ENCODE data around the gene CIRBP. TPM values are rescaled to one million over a fixed set of nuclear protein-coding genes. Genes with fewer than 3 reads are reported as not detected.

Gene CIRBP
- total and polyA plus RNA-seq, 9 of the 15 experiments (the other 6 are each of a cell fraction or from before 2014, with no cell fraction given) = 20.5 to 327 (median 176) TPM

DNA sequence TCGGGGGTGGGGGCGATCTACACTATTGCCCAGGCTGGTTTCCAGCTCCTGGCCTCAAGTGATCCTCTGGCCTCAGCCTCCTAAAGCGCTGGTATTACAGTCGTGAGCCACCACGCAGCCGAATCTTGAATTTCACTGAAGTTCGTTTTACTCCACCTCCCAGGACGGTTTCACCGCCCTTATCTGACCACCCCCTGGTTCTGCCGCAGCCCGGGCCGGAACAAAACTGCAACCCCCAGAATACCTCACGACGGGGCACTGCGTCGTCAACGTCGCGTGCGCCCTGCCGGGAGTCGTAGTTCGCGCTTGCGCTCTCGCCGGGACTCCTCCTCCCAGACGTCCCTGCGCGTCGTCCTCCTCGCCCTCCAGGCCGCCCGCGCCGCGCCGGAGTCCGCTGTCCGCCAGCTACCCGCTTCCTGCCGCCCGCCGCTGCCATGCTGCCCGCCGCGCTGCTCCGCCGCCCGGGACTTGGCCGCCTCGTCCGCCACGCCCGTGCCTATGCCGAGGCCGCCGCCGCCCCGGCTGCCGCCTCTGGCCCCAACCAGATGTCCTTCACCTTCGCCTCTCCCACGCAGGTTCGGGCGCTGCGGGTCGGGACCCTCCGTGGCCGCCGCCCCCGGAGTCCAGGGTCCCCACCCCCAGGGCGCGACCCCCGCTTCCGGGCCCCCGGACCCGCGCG is 27.6 kb upstream of the CIRBP start, which contains the start of gene ATP5F1D (continued):
- TF ChIP-seq GABPA (tag; conservative IDR thresholded peaks at IDR 0.05; ENCODE audit: low read depth) (peak; percentile 83), KHSRP (IDR thresholded peaks at IDR 0.05) (no peak), DPF2 (IDR thresholded peaks at IDR 0.05) (no peak), CHD2 (IDR thresholded peaks at IDR 0.05; ENCODE audit: low read depth, low read length) (peak; percentile 70), ZNF445 (CRISPR knock-in tag; IDR thresholded peaks at IDR 0.05; ENCODE audit: low read depth) (no peak), CBX2 (IDR thresholded peaks at IDR 0.05; ENCODE audit: insufficient read depth, low read length, poor library complexity, severe bottlenecking) (no peak), ZNF76 (CRISPR knock-in tag; IDR thresholded peaks at IDR 0.05; ENCODE audit: borderline replicate concordance) (0 out of 2 replicates have a peak, but pooled peaks have one; percentile 11), TAL1 (IDR thresholded peaks at IDR 0.05) (no peak), MBD2 (IDR thresholded peaks at IDR 0.05; ENCODE audit: borderline replicate concordance, low read depth) (peak; percentile 93), ZBTB17 (CRISPR knock-in tag; IDR thresholded peaks at IDR 0.05) (0 out of 2 replicates have a peak, but pooled peaks have one; percentile 43), NFIX (CRISPR knock-in tag; IDR thresholded peaks at IDR 0.05; ENCODE audit: low read depth) (no peak), ETV5 (CRISPR knock-in tag; IDR thresholded peaks at IDR 0.05; ENCODE audit: low read depth) (peak; percentile 17; the same call in 1 of the 2 replicates)
- TF ChIP-seq, protein P1, sequence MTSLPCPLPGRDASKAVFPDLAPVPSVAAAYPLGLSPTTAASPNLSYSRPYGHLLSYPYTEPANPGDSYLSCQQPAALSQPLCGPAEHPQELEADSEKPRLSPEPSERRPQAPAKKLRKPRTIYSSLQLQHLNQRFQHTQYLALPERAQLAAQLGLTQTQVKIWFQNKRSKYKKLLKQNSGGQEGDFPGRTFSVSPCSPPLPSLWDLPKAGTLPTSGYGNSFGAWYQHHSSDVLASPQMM (CRISPR knock-in tag; IDR thresholded peaks at IDR 0.05) = no peak
- TF ChIP-seq, protein P2, sequence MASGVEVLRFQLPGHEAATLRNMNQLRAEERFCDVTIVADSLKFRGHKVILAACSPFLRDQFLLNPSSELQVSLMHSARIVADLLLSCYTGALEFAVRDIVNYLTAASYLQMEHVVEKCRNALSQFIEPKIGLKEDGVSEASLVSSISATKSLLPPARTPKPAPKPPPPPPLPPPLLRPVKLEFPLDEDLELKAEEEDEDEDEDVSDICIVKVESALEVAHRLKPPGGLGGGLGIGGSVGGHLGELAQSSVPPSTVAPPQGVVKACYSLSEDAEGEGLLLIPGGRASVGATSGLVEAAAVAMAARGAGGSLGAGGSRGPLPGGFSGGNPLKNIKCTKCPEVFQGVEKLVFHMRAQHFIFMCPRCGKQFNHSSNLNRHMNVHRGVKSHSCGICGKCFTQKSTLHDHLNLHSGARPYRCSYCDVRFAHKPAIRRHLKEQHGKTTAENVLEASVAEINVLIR (CRISPR knock-in tag; IDR thresholded peaks at IDR 0.05) = peak; percentile 85
- TF ChIP-seq, protein P3, sequence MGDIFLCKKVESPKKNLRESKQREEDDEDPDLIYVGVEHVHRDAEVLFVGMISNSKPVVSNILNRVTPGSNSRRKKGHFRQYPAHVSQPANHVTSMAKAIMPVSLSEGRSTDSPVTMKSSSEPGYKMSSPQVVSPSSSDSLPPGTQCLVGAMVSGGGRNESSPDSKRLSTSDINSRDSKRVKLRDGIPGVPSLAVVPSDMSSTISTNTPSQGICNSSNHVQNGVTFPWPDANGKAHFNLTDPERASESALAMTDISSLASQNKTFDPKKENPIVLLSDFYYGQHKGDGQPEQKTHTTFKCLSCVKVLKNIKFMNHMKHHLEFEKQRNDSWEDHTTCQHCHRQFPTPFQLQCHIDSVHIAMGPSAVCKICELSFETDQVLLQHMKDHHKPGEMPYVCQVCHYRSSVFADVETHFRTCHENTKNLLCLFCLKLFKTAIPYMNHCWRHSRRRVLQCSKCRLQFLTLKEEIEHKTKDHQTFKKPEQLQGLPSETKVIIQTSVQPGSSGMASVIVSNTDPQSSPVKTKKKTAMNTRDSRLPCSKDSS (IDR thresholded peaks at IDR 0.05; ENCODE audit: low read depth, partially characterized antibody) = no peak
- TF ChIP-seq, protein P4, sequence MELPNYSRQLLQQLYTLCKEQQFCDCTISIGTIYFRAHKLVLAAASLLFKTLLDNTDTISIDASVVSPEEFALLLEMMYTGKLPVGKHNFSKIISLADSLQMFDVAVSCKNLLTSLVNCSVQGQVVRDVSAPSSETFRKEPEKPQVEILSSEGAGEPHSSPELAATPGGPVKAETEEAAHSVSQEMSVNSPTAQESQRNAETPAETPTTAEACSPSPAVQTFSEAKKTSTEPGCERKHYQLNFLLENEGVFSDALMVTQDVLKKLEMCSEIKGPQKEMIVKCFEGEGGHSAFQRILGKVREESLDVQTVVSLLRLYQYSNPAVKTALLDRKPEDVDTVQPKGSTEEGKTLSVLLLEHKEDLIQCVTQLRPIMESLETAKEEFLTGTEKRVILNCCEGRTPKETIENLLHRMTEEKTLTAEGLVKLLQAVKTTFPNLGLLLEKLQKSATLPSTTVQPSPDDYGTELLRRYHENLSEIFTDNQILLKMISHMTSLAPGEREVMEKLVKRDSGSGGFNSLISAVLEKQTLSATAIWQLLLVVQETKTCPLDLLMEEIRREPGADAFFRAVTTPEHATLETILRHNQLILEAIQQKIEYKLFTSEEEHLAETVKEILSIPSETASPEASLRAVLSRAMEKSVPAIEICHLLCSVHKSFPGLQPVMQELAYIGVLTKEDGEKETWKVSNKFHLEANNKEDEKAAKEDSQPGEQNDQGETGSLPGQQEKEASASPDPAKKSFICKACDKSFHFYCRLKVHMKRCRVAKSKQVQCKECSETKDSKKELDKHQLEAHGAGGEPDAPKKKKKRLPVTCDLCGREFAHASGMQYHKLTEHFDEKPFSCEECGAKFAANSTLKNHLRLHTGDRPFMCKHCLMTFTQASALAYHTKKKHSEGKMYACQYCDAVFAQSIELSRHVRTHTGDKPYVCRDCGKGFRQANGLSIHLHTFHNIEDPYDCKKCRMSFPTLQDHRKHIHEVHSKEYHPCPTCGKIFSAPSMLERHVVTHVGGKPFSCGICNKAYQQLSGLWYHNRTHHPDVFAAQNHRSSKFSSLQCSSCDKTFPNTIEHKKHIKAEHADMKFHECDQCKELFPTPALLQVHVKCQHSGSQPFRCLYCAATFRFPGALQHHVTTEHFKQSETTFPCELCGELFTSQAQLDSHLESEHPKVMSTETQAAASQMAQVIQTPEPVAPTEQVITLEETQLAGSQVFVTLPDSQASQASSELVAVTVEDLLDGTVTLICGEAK (IDR thresholded peaks at IDR 0.05) = no peak; the same call in 1 of the 2 replicates
- TF ChIP-seq, protein P4 (CRISPR knock-in tag; IDR thresholded peaks at IDR 0.05) = no peak

All from K562 (cell line).